ENCODE measurements around the gene TRAF7. TPM values are rescaled to one million over a fixed set of nuclear protein-coding genes. Genes with fewer than 3 reads are reported as not detected.

The TRAF7 gene
- total RNA-seq, 6 experiments from 2014 or later = 40.9 to 56.2 (median 46.2) TPM

- Histone ChIP-seq H3K4me3 (no peak overlapping the region), H3K4me1 (peaks cover 0 to 21% (median 9%) of the 10 kb centered on the region in 4 donors), H3K27me3 (no peaks in the 10 kb centered on the region), H3K27ac (no peak overlapping the region), H3K36me3 (peaks cover 0 to 19% (median 7%) of the 10 kb centered on the region in 4 donors), H3K9me3 (no peaks in the 10 kb centered on the region)
- intact Hi-C loops (cut with DNase I) = no loop called here
- whole genome bisulfite sequencing (ENCODE audit: insufficient coverage, low coverage, low lambda C conversion rate, missing lambda C conversion rate) = 97% methylated on average over 5 of the region's 9 CpGs
- no peak for DNase-seq
- ATAC-seq = no peak
- TF ChIP-seq CTCF (IDR thresholded peaks at IDR 0.05) (no peak), POLR2A (IDR thresholded peaks at IDR 0.05) (no peak)
These were observed 52.3 kb downstream of the TRAF7 start for GRCh38 chr16:2207872-2208271.

- peaks cover 0 to 25% (median 12%) of the 10 kb centered on the region in 4 donors for H3K4me1 ChIP-seq
- ATAC-seq = no peak
- intact Hi-C loops (cut with DNase I) = no loop called here
- no CpG with 5 or more reads among the region's 23 CpGs for WGBS (ENCODE audit: insufficient coverage, low coverage, low lambda C conversion rate, missing lambda C conversion rate)
- no peak overlapping the region for H3K4me3 ChIP-seq
- TF ChIP-seq CTCF (IDR thresholded peaks at IDR 0.05) = no peak
- TF ChIP-seq POLR2A (IDR thresholded peaks at IDR 0.05) = no peak
- H3K27me3 ChIP-seq = no peaks in the 10 kb centered on the region
- no peak overlapping the region for H3K27ac ChIP-seq
- H3K9me3 ChIP-seq = no peaks in the 10 kb centered on the region
- H3K36me3 ChIP-seq = peaks cover 0 to 19% (median 7%) of the 10 kb centered on the region in 4 donors
- DNase-seq = peak in 1 of 3 donors; percentile 56
These were observed 52.7 kb downstream of the TRAF7 start for GRCh38 chr16:2208308-2208707.

- H3K4me3 ChIP-seq = no peak overlapping the region
- peaks cover 0 to 30% (median 15%) of the 10 kb centered on the region in 4 donors for H3K4me1 ChIP-seq
- H3K9me3 ChIP-seq = no peaks in the 10 kb centered on the region
- no CpG with 5 or more reads among the region's 9 CpGs for WGBS (ENCODE audit: insufficient coverage, low coverage, low lambda C conversion rate, missing lambda C conversion rate)
- H3K27me3 ChIP-seq = no peaks in the 10 kb centered on the region
- DNase-seq (peak in 1 of 3 donors; percentile 49), ATAC-seq (no peak)
- intact Hi-C loops (cut with DNase I) = no loop called here
- H3K27ac ChIP-seq = no peak overlapping the region
- peaks cover 0 to 19% (median 7%) of the 10 kb centered on the region in 4 donors for H3K36me3 ChIP-seq
- TF ChIP-seq POLR2A (IDR thresholded peaks at IDR 0.05) = no peak
- no peak for TF ChIP-seq CTCF (IDR thresholded peaks at IDR 0.05)
These were observed 53.2 kb downstream of the TRAF7 start for GRCh38 chr16:2208772-2209171.

- 93% methylated on average over 3 of the region's 29 CpGs for WGBS (ENCODE audit: insufficient coverage, low coverage, low lambda C conversion rate, missing lambda C conversion rate)
- Histone ChIP-seq H3K27ac (no peak overlapping the region), H3K4me1 (peaks cover 0 to 33% (median 17%) of the 10 kb centered on the region in 4 donors), H3K4me3 (no peak overlapping the region), H3K36me3 (peaks cover 0 to 19% (median 7%) of the 10 kb centered on the region in 4 donors), H3K9me3 (no peaks in the 10 kb centered on the region), H3K27me3 (no peaks in the 10 kb centered on the region)
- DNase-seq (peak in 1 of 3 donors; percentile 50), ATAC-seq (no peak)
- TF ChIP-seq CTCF (IDR thresholded peaks at IDR 0.05) = no peak
- TF ChIP-seq POLR2A (IDR thresholded peaks at IDR 0.05) = no peak
- intact Hi-C loops (cut with DNase I) = no loop called here
These were observed 53.9 kb downstream of the TRAF7 start for GRCh38 chr16:2209258-2210008.
